NCI-H510A (cell line): ENCODE results near the gene SSBP4.

Source experiments
- DNase-seq: peaks from one replicate; lab custom pipeline; 2025; lab: John Stamatoyannopoulos, UW

The SSBP4 gene

GRCh38 chr19:18445262-18445948, 26.2 kb downstream of the SSBP4 start:
- DNase-seq: no peak

GRCh38 chr19:18446145-18446810, 27.1 kb downstream of the SSBP4 start:
- no peak for DNase-seq

- no peak for DNase-seq
Observed at GRCh38 chr19:18446811-18447359, 27.7 kb downstream of the SSBP4 start.

- no peak for DNase-seq
Observed at GRCh38 chr19:18449552-18449951, 30.4 kb downstream of the SSBP4 start.

GRCh38 chr19:18450021-18450930, 31.1 kb downstream of the SSBP4 start:
- DNase-seq: no peak

GRCh38 chr19:18450931-18451836, 32.0 kb downstream of the SSBP4 start:
- DNase-seq: peak; percentile 49

GRCh38 chr19:18452386-18452785, 33.2 kb downstream of the SSBP4 start:
- DNase-seq: no peak

- no peak for DNase-seq
Observed at GRCh38 chr19:18453269-18454024, 34.2 kb downstream of the SSBP4 start.

- DNase-seq: no peak
Observed at GRCh38 chr19:18456279-18456678, 37.1 kb downstream of the SSBP4 start.

- no peak for DNase-seq
Observed at GRCh38 chr19:18456974-18457373, 37.8 kb downstream of the SSBP4 start.

GRCh38 chr19:18457483-18458331, 38.5 kb downstream of the SSBP4 start:
- DNase-seq: no peak

- no peak for DNase-seq
Observed at GRCh38 chr19:18460900-18461299, 41.7 kb downstream of the SSBP4 start.

- DNase-seq: no peak
Observed at GRCh38 chr19:18461471-18461870, 42.3 kb downstream of the SSBP4 start.

GRCh38 chr19:18464646-18465045, 45.4 kb downstream of the SSBP4 start:
- DNase-seq: peak; percentile 86

- DNase-seq: no peak
Observed at GRCh38 chr19:18465214-18465963, 46.2 kb downstream of the SSBP4 start.

- DNase-seq: no peak
Observed at GRCh38 chr19:18465964-18466339, 46.8 kb downstream of the SSBP4 start.

GRCh38 chr19:18466354-18466753, 47.2 kb downstream of the SSBP4 start:
- no peak for DNase-seq

GRCh38 chr19:18467978-18468377, 48.8 kb downstream of the SSBP4 start:
- DNase-seq: no peak

GRCh38 chr19:18468517-18468916, 49.3 kb downstream of the SSBP4 start:
- DNase-seq: no peak
